AG10803 (cell line): ENCODE data around the gene ATG4A.

Experiments used
- DNase-seq: peaks from one replicate; pipeline ENCODE4 v3.0.0; 2010; ENCODE audit warnings: low read depth
- H3K4me3 ChIP-seq: 2 replicates; pipeline ENCODE4 v1.5.1; 2011; ENCODE audit warnings: mild to moderate bottlenecking, low read length, control low read depth
- CTCF ChIP-seq: conservative IDR thresholded peaks from 2 replicates; pipeline ENCODE4 v1.5.1; 2011; ENCODE audit warnings: mild to moderate bottlenecking, low read length, control low read depth, inconsistent platforms

ATG4A gene

GRCh38 chrX:108091264-108091877 lies at the start of gene ATG4A, which contains the start of gene PSMD10:
TSS of gene ATG4A (plus strand) at chrX:108091778. CDS start at chrX:108091827, 49 bp downstream.
TSS of gene PSMD10 (minus strand) at chrX:108091542. CDS start at chrX:108091520, 22 bp downstream.
- TF ChIP-seq CTCF, result no peak
- peak; percentile 94 for DNase-seq

GRCh38 chrX:108044554-108045256 lies 46.9 kb upstream of the ATG4A start, which contains the start of gene VSIG1:
TSS of gene VSIG1 (plus strand) at chrX:108045065. CDS start at chrX:108045131, 66 bp downstream.
- DNase-seq, result no peak
- no peak for TF ChIP-seq CTCF
- no peak within 1 kb of the TSS for H3K4me3 ChIP-seq

More at GRCh38 chrX:108091264-108091877, at the start of gene ATG4A, which contains the start of gene PSMD10:
- peak within 1 kb of the TSS; percentile 76 for H3K4me3 ChIP-seq

GRCh38 chrX:108049649-108050048 lies 41.9 kb upstream of the ATG4A start:
- H3K4me3 ChIP-seq, result no peak overlapping the region
- DNase-seq, result no peak
- no peak for TF ChIP-seq CTCF

GRCh38 chrX:108053218-108053617 lies 38.4 kb upstream of the ATG4A start:
- DNase-seq, result no peak
- no peak for TF ChIP-seq CTCF

GRCh38 chrX:108055546-108055945 lies 36.0 kb upstream of the ATG4A start:
- no peak for DNase-seq
- TF ChIP-seq CTCF, result no peak
- no peak overlapping the region for H3K4me3 ChIP-seq

More at GRCh38 chrX:108053218-108053617, 38.4 kb upstream of the ATG4A start:
- no peak overlapping the region for H3K4me3 ChIP-seq

- TF ChIP-seq CTCF, result no peak
Measured at GRCh38 chrX:108059801-108060200, 31.8 kb upstream of the ATG4A start.

GRCh38 chrX:108064001-108064400 lies 27.6 kb upstream of the ATG4A start:
- DNase-seq, result no peak
- no peak for TF ChIP-seq CTCF
- no peak overlapping the region for H3K4me3 ChIP-seq

More at GRCh38 chrX:108059801-108060200, 31.8 kb upstream of the ATG4A start:
- no peak for DNase-seq
- H3K4me3 ChIP-seq, result no peak overlapping the region
